Measurements from ENCODE around the gene SPEG.

Gene SPEG

GRCh38 chr2:219514196-219514761 lies 79.6 kb downstream of the SPEG start, which contains the start of gene ASIC4:
ASIC4 (plus strand) TSS chr2:219514482; CDS start chr2:219514725, 243 bp downstream.
- DNase-seq (ENCODE audit: low spot score): no peak

- no peak for DNase-seq (ENCODE audit: low spot score)
Observed at GRCh38 chr2:219514836-219515235, 80.2 kb downstream of the SPEG start.

- DNase-seq (ENCODE audit: low spot score): no peak
Observed at GRCh38 chr2:219515874-219516629, 81.4 kb downstream of the SPEG start.

GRCh38 chr2:219516888-219517287 lies 82.2 kb downstream of the SPEG start:
- no peak for DNase-seq (ENCODE audit: low spot score)

GRCh38 chr2:219517954-219518778 lies 83.5 kb downstream of the SPEG start:
- no peak for DNase-seq (ENCODE audit: low spot score)

- no peak for DNase-seq (ENCODE audit: low spot score)
Observed at GRCh38 chr2:219519526-219519916, 84.9 kb downstream of the SPEG start.

GRCh38 chr2:219520079-219520478 lies 85.4 kb downstream of the SPEG start:
- no peak for DNase-seq (ENCODE audit: low spot score)

- DNase-seq (ENCODE audit: low spot score): peak; percentile 56
Observed at GRCh38 chr2:219521066-219521880, 86.6 kb downstream of the SPEG start.

GRCh38 chr2:219522111-219523030 lies 87.7 kb downstream of the SPEG start:
- DNase-seq (ENCODE audit: low spot score): peak; percentile 81

GRCh38 chr2:219523031-219523671 lies 88.5 kb downstream of the SPEG start:
- DNase-seq (ENCODE audit: low spot score): no peak

GRCh38 chr2:219524817-219525216 lies 90.2 kb downstream of the SPEG start:
- no peak for DNase-seq (ENCODE audit: low spot score)

GRCh38 chr2:219525533-219526232 lies 91.0 kb downstream of the SPEG start:
- no peak for DNase-seq (ENCODE audit: low spot score)

GRCh38 chr2:219526320-219527075 lies 91.9 kb downstream of the SPEG start:
- no peak for DNase-seq (ENCODE audit: low spot score)

- peak; percentile 24 for DNase-seq (ENCODE audit: low spot score)
Observed at GRCh38 chr2:219527076-219527394, 92.4 kb downstream of the SPEG start.

GRCh38 chr2:219527472-219527871 lies 92.8 kb downstream of the SPEG start:
- DNase-seq (ENCODE audit: low spot score): no peak

GRCh38 chr2:219530048-219530963 lies 95.7 kb downstream of the SPEG start:
- DNase-seq (ENCODE audit: low spot score): peak; percentile 85

- peak; percentile 9 for DNase-seq (ENCODE audit: low spot score)
Observed at GRCh38 chr2:219531639-219532377, 97.2 kb downstream of the SPEG start.

GRCh38 chr2:219532378-219532649 lies 97.7 kb downstream of the SPEG start:
- no peak for DNase-seq (ENCODE audit: low spot score)
